HG02642 (cell line): Measurements from ENCODE around the gene SLCO1A2.
"Not testable (repeated sequence)": the region's sequence is repeated elsewhere in the genome, so short reads cannot be mapped to it uniquely, and the experiment has no call there.

Source experiments
- ATAC-seq: cut with Tn5 transposase; IDR thresholded peaks from one replicate; pipeline ENCODE4 v1.9.1; 2021; ENCODE audit warnings: mild to moderate bottlenecking; ENCODE audit not compliant: unreplicated experiment, poor library complexity

SLCO1A2 gene

GRCh38 chr12:21334771-21335325 lies at the start of gene SLCO1A2:
Gene SLCO1A2 (minus strand): TSS chr12:21334917. CDS start chr12:21334647, 270 bp downstream.
- ATAC-seq: no peak

- no peak for ATAC-seq
These were observed 49.5 kb upstream of the SLCO1A2 start for GRCh38 chr12:21384261-21384660.

GRCh38 chr12:21381320-21381719 lies 46.6 kb upstream of the SLCO1A2 start:
- not testable (repeated sequence) for ATAC-seq

DNA sequence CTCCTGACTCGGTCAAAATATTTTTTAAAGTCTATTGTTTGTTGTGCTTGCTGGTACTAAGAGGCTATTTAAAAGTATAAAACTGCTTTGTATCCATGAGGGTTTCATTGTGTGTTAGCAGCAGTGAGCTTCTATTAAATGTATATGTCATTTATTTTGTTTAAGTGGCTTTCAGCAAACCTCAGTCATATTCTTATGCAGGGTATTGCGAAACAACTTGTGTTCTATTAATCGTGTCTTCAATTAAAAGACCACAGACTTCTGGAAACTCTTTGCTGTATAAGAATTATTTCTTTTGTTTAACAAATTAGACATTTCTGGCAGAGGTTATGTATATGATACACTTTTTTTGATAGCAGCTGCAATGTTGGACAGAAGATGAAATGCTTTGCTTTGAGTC lies 44.5 kb upstream of the SLCO1A2 start:
- ATAC-seq: no peak

DNA sequence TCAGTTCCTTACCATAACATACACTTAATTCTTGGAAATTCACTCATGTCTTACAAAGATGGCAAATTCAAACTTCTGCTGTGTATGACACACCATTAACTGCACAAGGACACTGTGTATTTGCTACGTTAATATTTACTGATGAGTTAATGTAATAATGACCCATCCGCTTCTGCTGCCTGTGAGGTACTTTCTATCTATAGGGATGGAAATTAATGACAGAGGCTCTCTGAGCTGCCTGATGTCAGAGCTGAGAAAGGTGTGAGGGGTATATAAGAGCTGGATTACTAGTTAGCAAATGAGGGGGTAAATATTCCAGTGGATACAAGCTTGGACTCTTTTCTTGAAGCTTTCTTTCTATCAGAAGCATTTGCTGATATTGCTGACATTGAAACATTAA lies 37.9 kb upstream of the SLCO1A2 start, which contains the start of gene IAPP:
Gene IAPP (plus strand): TSS at position 301 of the 400 bp plus-strand sequence. CDS start 450 bp downstream, outside the sequence.
- no peak for ATAC-seq

GRCh38 chr12:21370845-21371449 lies 36.2 kb upstream of the SLCO1A2 start:
- ATAC-seq: no peak

- no peak for ATAC-seq
These were observed 34.6 kb upstream of the SLCO1A2 start for GRCh38 chr12:21369141-21369980.

DNA sequence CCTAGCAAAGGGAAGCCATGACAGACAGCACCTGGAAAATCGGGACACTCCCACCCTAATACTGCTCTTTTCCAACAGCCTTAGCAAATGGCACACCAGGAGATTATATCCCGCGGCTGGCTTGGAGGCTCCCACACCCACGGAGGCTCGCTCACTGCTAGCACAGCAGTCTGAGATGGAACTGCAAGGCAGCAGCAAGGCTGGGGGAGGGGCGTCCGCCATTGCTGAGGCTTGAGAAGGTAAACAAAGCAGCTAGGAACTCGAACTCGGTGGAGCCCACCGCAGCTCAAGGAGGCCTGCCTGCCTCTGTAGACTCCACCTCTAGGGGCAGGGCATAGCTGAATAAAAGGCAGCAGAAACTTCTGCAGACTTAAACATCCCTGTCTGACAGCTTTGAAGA lies 25.9 kb upstream of the SLCO1A2 start:
- not testable (repeated sequence) for ATAC-seq

GRCh38 chr12:21354641-21355040 lies 19.9 kb upstream of the SLCO1A2 start:
- ATAC-seq: no peak

- ATAC-seq: no peak
These were observed 19.2 kb upstream of the SLCO1A2 start for GRCh38 chr12:21353948-21354347.

DNA sequence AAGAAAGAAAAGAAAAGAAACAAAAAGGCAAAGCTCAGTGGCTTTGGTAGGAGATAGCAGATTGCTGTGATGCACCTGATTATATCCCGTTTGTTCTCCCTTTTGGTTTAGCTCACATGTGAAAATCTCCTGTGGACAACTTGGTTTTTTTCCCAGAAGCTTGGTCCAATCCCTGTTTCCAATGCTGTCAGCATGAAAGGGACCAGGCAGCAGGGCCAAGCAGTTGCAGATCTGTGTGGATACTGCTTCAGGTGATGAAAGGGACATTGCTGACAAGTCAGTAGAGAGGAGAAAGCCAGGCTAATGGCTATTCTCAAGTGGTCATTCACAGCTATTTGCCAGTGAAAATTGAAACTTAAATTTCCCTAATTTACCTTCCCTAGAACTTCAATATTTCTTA lies 18.8 kb upstream of the SLCO1A2 start:
- ATAC-seq: no peak

DNA sequence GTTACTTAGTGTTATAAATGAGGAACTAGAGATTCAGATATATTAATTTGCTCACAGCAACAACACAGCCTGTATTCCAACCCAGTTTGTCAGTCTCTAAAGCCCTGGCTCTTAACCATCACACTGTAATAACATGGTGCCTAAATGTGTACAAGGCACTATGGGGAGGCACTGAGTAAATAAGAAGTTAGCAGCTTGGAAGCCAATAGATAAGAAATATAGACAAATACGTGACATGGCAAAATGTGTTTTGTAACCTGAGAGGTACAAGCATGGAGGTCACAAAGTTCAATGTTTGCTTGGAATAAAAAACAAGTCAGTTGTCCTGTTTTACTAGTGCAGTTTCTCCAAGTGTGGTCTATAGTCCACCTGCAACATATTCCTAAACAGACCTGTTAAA lies 16.3 kb upstream of the SLCO1A2 start:
- no peak for ATAC-seq

DNA sequence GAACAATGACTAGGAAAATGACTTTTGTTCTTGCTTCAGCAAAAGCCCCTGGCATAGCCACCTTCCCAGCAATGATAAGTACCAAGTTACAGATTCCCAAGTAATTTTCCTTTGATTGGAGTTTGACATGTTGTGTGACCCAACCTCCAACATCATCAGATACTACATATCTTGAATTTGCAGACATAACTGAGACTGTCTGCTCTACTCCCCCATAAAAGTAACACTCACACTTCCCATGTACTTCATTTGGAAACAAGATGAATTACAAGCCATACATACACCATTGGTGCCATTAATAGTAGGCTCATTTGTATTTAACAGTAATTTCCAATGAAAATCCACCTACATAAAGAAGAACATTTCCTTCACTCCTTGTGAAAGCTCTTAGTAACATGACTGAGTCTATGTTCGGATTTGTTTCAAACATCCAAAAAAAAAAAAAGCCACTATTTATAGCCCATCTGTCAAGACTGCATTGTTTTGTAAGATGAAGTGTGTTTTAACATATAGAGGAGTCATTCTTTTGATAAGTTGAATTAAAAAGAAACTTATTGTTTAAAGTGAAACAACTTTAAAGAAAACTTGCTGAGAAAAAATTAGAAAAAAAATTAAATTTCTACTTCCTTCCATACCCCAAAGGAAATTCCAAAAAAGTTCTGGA lies 12.0 kb upstream of the SLCO1A2 start:
- ATAC-seq: no peak

DNA sequence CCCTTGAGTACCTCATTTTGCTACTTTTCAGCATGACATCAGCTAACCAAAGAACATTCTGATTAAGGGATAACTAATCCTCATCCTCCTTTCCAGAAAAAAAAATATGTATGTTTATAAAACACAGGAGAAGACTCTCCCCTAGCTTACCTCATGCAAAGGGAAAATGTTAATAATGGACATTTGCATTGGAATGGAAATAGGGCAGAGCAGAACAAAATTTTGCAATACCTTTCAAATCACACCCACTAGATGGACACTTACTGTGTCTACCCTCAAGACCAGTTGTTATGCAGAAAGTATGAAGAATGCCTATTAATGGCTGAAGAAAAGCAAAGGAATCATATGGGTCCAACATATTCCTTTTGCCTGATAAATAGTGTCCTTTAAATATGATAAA lies 8.9 kb upstream of the SLCO1A2 start:
- ATAC-seq: no peak

DNA sequence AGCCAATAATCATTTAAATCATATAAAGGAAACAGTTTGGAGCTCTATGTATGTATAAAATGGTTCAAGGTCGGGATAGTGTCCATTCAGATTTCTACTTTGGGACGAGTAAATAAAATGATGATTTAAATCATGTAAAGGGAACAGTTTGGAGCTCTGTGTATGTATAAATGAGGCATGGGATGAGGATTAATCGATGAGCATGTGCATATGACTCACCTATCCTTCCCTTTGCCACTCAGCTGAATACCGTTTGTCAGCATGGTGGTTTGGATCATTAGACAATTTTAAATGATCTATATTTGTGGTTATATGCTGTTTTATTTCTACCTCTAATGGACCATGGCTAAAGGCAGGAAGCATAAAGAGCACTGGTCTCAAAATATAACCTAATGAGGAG lies 7.1 kb upstream of the SLCO1A2 start:
- ATAC-seq: no peak

DNA sequence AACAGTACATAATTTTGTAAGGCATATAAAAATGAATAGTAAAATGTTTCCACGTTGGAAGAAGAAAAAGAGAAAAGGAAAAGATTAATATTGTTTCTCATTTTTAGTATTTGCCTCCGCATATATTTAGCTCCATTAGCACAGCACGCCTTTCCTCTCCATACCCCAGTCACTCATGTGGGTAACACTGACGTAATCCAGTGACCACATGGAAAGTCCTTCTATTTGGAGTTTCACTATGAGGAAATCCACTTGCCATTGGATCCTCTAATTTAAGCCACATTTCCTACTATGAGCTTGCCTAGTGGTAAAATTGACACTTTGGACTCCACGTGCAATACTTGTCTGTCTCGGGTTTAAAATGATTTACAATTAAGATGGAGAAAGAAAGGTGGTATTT lies 5.7 kb upstream of the SLCO1A2 start:
- ATAC-seq: no peak

- ATAC-seq: no peak
These were observed 5.2 kb upstream of the SLCO1A2 start for GRCh38 chr12:21339921-21340320.

DNA sequence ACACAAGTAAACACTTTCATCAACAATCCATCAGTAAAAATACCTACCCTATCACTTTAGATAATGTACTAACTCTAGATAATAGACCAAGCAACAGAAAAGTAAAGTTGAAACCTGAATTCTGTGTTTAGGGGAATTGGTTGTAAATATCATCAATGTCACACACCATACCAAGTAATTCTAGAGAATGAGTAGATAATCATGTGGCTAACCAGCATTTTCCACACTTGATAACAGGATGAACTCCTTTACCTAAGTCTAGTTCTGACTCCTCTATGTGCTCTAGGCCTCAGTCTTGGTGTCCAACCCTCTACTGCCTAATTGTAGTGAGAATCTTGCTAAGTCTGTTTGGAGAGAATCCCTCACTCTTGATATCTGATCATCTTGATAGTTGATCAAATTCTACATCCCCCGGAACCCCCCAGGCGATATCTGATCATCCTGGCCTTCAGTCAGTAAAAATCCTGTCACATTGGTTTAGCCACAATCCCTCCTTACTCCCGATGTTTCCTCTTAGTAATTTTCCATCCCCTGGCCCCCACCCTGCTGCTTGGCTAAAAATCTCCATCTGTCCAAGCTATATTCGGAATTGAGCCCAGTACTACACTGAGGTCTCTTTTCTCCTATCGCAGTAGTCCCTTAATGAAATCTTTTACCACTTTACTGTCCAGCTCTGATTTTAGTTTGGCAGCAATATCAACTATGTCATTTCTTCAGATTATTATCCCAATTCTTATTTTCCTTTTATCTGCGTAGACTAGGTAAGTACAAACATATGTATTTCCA lies 3.4 kb upstream of the SLCO1A2 start:
- ATAC-seq: no peak

GRCh38 chr12:21337453-21337852 lies 2.7 kb upstream of the SLCO1A2 start:
- ATAC-seq: no peak

DNA sequence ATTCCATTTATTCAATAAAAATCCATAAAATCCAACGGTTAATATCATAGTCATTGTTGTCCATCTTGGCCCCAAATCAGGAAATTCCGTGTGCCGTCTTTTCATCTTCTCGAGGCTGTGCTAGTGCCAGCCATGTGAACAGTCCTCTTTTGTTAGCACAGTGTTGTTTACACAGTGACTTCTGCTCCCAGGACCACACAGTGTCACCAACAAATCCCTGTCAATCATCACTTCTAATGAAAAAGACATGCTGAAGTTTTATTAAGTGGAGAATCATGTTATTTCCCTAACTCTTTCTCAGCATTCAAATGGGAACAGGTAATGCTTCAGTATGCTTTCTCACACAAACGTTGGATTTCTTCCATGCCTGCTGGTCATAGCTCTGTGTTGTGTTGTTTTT lies 1.9 kb upstream of the SLCO1A2 start:
- ATAC-seq: no peak
